Measurements from ENCODE around the gene CDK14.

- TF ChIP-seq CTCF (IDR thresholded peaks at IDR 0.05) (no peak), POLR2A (IDR thresholded peaks at IDR 0.05) (no peak), EP300 (IDR thresholded peaks at IDR 0.05) (no peak)
These were observed 451.5 kb downstream of the CDK14 start for GRCh38 chr7:91047636-91048035.

Data from stomach (tissue), 4 donors.